Measurements from ENCODE around the gene ATP2B3.

ATP2B3 gene

DNA sequence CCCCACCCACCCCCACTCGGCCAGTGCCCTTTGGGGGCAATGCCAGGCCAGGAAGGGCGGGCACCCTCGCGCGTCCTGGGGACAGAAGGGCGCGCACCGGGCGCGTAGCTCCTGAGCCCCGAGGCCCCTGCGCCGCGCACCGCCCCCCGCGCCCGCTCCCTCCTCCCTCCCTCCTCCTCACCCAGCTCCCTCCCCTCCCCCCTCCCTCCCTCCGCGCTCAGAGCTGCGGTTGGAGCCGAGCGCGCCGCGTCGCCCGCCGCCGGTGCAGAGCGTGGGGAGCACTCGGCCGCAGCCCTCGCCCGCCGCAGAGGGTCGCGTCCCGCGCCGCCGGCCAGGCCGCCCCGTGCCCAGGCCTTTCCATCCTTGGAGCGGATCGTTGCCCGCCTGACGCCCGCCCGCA lies at the start of gene ATP2B3:
Gene ATP2B3, plus strand, starts transcription at position 220 of the 400 bp plus-strand sequence. CDS start 18,606 bp downstream, outside the sequence.
- DNase-seq (ENCODE audit: low spot score) = no peak

GRCh38 chrX:153468008-153468580 lies 49.3 kb upstream of the ATP2B3 start:
- no peak for DNase-seq (ENCODE audit: low spot score)

DNA sequence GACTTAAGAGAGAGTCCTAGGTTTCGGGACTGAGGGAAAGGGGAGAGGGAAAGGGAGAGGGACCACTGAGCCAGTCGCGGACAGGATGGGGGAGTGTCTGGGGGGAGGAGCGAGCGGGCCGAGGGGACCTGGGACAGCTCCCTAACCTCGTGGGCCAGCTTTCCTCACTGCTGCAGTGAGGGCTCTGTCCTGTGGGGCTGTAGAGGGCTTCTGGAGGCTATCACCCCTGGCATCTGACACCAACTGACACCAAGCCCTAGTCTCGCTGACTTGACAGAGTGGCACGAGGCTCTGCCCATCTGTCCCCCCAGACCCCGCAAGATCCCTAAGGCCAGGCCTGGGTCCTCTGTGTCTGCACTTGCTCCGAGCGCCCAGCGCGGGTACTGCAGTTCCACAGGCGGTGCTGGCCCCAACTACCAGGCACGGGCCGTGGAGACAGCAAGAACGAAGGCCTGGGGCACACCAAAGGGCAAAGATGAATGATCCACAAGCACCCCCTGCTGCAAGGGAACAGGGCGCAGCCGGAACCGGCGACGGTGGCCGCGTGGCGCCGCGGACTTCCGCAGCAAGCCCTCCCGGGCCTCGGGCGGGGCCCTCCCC lies 47.5 kb upstream of the ATP2B3 start:
- peak; percentile 15 for DNase-seq (ENCODE audit: low spot score)

- peak; percentile 86 for DNase-seq (ENCODE audit: low spot score)
Measured at GRCh38 chrX:153470411-153471363, 46.8 kb upstream of the ATP2B3 start, which contains the start of gene HAUS7. TSS of gene HAUS7 (minus strand) at chrX:153470576. CDS start at chrX:153470557, 19 bp downstream.

DNA sequence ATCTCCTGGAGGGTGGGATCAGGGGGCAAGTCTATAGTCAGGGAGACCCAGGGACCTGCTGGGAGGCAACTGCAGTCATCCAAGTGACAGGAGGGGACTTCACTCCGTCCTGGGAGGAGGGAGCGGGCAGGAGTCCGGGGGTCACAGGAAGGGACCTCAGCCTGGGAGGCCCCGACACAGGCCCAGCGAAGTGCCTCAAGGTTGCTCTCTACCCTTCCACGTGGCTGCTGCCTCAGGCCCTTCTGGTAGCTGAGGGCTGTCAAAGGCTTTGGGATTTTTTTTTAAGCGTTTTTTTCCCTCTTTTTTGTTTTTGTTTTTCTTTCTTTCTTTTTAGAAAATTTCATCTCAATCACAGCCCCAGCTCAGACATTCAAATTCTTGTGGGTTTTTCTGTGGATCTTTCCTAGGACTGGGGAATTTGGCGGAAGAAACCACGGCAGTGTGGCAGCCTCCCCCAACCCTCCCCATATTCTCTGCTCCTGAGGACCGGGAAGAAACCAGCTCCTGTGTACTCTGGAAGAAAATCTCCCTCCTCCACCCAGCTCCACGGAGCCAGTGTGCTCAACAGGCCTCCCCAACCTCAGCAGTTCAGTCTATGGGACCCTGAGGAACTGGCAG lies 45.7 kb upstream of the ATP2B3 start:
- DNase-seq (ENCODE audit: low spot score) = no peak

DNA sequence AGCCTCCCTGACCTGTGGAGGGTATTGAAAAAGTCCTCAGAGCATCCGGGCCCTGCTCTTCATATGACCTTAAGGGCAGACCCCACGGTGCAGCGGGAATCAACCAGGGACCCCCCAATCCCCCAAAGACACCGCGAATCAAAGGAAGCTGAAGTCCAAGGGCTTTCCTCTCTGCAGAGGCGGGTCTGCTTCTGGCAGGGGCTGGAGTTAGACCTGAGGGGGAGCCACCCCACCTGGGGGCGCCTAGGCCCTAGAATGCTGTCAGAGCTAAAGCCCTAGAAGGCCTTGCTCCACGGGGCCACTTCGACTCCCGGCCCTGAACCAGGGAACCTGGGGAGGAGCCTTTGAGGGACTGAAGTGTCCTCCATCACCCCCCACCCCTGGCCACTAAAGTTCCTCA lies 44.3 kb upstream of the ATP2B3 start:
- no peak for DNase-seq (ENCODE audit: low spot score)

DNA sequence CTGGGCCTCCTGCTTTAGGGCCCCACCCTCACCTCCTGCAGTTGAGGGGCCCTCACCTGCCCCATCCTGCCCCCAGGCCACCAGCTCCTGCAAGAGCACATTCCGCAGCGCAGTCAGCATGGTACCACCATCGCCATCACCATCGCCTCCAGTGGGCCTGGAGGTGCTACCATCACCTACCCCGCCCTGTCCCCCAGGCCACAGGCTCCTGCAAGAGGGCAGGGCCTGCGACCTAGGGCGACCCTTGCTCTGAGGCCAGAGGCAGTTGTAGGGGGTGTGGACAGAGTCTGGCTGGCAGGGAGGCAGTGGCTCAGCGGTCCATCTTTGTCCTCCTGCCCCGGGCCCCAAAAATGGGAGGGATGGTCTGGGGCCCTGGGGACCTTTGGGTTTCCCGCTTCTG lies 43.2 kb upstream of the ATP2B3 start:
- no peak for DNase-seq (ENCODE audit: low spot score)

GRCh38 chrX:153474718-153475117 lies 42.7 kb upstream of the ATP2B3 start:
- no peak for DNase-seq (ENCODE audit: low spot score)

DNA sequence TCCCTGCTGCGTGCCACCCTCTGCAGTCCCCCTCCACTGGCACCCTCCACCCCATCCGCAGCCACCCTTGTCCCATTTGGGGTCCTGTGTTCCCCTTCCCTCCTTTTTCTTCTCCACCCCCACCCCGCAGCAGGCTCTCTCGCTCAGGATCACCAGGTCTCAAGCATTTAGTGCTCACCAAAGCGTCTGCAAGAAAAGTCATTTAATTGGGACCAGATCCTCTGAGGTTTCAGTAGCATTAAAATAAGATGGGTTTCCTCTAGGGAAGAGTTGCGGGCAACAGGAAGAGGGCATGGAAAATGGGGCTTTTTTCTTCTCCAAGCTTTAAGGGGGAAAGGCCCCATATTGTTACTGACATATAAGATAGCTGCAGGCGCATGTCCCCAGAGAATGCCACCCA lies 42.2 kb upstream of the ATP2B3 start:
- no peak for DNase-seq (ENCODE audit: low spot score)

DNA sequence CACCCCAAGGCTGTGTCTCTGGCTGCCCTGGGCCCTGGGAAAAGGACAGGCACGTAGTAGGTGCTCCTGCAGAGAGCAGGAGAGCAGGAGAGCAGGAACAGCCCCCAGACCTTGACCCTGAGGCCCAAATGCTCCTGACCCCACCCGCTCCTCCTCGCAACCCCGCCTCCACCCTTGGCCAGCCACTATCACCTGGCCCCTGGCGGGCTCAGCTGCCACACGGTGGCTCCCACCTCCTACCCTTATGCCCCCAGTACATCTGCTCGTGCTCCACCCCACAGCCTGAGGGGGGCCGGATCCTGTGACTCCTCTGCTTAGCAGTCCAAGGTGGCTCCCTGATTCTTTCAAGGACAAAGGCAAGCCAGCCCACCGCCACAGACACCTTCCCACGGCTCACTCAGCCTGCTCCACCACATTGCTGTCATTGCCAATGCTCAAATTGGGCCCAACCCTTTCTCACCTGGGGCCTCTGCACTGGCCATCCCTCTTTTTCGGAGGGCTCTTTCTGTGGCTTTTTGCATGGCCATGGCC lies 41.6 kb upstream of the ATP2B3 start:
- DNase-seq (ENCODE audit: low spot score) = no peak

GRCh38 chrX:153476666-153477363 lies 40.6 kb upstream of the ATP2B3 start:
- no peak for DNase-seq (ENCODE audit: low spot score)

DNA sequence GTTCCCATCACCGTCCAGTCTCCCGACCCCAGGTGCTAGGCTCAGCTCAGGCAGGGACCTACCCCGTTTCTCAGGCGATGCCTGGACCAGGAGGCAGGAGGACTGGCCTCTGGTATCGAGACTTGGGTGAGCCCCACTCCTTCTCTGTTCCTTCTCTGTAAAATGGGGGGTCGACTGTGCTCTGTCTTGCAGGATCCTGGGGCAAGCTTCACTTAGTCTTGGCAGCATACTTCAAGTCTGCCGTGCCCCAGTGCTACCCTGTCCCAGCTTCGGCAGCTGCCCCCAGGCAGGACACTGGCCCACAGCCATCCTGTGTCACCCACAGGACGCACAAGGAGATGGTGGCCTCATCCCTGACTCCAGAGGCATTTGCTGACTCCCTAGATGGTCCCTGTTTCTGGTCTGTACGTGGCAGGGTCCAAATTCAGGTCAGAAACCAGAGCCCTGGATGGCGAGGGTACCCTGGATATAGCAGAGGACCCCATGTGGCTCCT lies 40.0 kb upstream of the ATP2B3 start:
- no peak for DNase-seq (ENCODE audit: low spot score)

GRCh38 chrX:153477901-153478300 lies 39.5 kb upstream of the ATP2B3 start:
- DNase-seq (ENCODE audit: low spot score) = no peak

DNA sequence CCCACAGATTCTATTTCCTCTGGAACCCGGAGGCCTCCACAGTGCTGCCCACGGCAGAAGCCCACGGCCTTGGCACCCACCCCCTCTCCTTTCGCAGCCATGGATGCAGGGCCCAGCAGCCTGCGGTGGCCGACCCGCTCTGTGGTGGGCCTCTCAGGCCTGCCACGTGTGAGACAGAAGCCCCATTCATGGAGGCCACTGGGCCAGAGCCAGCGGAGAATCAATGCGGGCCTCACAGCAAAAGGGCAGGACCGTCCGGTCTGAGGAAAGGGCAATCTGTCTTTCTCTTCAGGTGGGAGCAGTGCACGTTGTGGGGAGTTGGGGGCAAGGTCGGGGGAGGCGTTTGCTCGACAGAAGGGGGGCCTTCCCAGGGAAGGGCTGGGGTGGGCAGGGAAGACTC lies 38.7 kb upstream of the ATP2B3 start:
- DNase-seq (ENCODE audit: low spot score) = no peak

DNA sequence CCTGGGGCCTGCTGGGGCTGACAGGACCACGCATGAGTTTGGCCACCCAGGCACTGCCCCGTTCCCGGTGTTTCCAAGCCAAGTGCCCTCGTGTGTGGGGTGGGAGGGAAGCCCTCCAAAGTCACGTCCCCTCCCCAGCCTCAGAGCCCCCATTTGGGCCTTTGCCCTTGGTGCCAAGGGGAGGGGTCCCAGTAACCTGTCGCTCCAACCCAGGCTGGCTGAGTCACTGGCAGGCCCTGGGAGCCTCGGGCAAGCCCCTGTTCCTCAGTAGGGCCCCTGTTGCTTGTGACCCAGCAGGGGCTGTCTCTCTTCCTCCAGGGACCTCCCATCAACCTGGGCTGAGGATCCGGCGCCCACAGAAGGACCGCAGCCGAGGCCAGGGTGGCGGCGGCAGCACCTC lies 36.4 kb upstream of the ATP2B3 start:
- no peak for DNase-seq (ENCODE audit: low spot score)

DNA sequence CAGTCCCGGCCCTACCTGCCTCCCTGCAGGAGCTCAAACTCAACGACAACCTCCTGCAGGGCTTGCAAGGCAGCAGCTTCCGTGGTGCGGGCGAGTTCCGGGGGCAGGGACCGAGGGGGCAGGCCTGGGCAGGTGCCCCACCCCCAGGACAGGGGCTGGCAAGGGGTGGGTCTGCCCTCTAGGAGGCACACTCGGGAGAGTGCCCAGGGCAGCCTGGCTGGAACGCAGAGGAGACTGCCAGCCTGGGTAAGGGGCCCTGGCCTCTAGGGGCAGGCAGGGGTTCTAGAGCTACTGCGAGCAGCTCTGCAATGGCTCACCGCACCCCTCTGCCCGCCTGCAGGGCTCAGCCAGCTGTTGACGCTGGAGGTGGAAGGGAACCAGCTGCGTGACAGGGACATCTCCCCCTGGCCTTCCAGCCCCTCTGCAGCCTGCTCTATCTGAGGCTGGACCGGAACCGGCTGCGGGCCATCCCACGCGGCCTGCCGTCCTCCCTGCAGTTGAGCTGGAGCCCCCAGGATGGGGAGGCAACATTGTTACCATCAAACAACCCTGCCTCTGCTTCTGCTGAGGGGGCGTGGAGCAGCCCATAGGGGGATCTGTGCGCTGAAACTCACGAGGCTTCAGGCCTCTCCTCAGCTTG lies 34.9 kb upstream of the ATP2B3 start:
- no peak for DNase-seq (ENCODE audit: low spot score)

- no peak for DNase-seq (ENCODE audit: low spot score)
Measured at GRCh38 chrX:153485396-153486080, 31.9 kb upstream of the ATP2B3 start.

DNA sequence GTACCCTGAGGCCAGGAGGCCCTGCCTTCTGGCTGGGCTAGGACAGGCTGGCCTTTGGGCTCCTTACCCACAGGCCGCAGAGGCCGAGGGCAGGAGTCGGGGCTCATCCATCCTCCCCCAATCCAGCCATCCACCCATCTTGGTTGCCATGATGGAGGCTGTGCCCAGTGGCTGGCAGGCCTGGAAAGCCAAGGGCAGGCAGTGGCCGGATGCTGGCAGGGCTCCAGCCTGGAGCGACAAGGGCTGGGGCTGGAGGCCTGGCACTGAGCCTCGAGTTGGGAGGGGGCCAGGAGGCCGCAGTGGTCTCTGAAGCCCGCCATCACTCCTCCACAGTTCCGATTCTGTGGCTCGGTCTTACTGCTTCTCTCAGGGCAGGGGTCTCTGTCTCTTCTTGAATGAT lies 31.3 kb upstream of the ATP2B3 start:
- no peak for DNase-seq (ENCODE audit: low spot score)

DNA sequence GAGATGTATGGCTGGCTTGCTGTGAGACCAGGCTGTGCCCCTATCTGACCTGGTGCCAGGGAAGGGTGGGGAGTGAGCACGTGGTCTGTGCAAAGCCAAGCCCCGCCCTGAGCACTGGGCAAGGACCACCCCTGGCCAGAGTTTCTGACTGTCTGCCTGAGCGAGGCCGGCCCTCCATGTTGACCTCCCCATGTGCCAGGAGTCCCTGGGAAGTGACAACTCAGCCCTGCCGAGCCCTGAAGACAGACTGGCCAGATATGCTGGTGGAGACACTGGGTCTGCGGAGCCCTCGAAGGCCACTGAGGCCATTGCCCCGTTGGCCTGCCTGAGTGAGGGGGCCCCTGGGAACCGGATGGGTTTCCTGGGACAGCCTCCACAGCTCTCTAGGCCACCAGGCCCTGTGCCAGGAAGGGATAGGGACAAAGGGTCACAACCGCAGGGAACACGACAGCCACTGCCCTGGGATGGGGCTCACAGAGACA lies 29.8 kb upstream of the ATP2B3 start:
- no peak for DNase-seq (ENCODE audit: low spot score)

DNA sequence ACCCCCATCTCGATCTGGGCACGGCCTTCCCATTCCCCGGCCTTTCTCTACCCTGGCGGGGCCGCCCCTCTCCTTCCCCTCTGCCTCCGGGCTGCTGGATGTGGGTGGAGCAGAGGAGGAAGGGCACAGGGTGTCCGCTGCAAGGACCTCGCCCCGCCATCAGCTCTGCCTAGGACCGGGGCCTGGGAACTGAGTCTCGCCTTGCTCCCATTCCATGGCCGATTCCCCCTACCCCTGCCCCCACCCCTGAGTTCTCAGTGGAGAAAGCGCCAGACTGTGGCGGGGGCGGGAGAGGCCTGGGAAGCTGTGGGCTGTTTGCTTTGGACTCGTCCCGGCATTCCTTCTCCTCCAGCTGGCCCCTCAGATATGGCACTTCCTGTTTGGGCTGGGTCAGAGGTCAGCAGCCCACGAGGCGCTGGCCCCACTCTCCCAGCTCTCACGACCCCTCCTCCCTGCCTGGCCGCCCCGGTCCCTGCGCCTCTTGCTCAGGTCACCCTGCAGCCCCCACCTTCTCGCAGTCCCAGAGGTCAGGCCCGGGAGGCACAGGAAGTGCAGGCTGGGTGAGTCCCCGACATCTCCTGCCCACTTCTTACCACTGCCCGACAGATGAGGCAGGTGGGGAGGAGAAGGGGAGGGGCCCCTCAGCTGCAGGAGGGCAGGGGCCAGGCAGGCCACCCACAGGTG lies 29.1 kb upstream of the ATP2B3 start:
- no peak for DNase-seq (ENCODE audit: low spot score)

Data from SW480 (cell line).